KMS-11 (cell line): ENCODE measurements around the gene SPINK4.

Source experiments
- H2AFZ ChIP-seq: fragments of 200-600 bp; sonication (generic); 2 replicates; pipeline ENCODE4 v1.6.1; 2016; ENCODE audit warnings: antibody characterized with exemption, mixed run types, low read depth
- H3K27ac ChIP-seq: fragments of 200-600 bp; sonication (generic); 2 replicates; pipeline ENCODE4 v1.6.1; 2016; ENCODE audit warnings: mild to moderate bottlenecking, mixed run types
- H3K27me3 ChIP-seq: fragments of 200-600 bp; sonication (generic); 2 replicates; pipeline ENCODE4 v1.6.1; 2017; ENCODE audit warnings: mild to moderate bottlenecking, low read depth, mixed run types, moderate library complexity; ENCODE audit not compliant: insufficient read depth
- H3K36me3 ChIP-seq: fragments of 200-600 bp; sonication (generic); 2 replicates; pipeline ENCODE4 v1.6.1; 2017; ENCODE audit warnings: mild to moderate bottlenecking, mixed run types; ENCODE audit not compliant: insufficient read depth
- H3K4me1 ChIP-seq: fragments of 200-600 bp; sonication (generic); 2 replicates; pipeline ENCODE4 v1.6.1; 2016; ENCODE audit warnings: mild to moderate bottlenecking, low read depth, mixed run types; ENCODE audit not compliant: poor library complexity, severe bottlenecking
- H3K4me2 ChIP-seq: fragments of 200-600 bp; sonication (generic); 2 replicates; pipeline ENCODE4 v1.7.0; 2016; ENCODE audit warnings: mild to moderate bottlenecking, mixed run types
- H3K4me3 ChIP-seq: fragments of 200-600 bp; sonication (generic); IDR thresholded peaks from 2 replicates; pipeline ENCODE4 v1.6.1; 2017; ENCODE audit warnings: low read depth, low read length, mixed read lengths; ENCODE audit not compliant: insufficient read depth
- H3K79me2 ChIP-seq: fragments of 200-600 bp; sonication (generic); 2 replicates; pipeline ENCODE4 v1.6.1; 2016; ENCODE audit warnings: low read depth, mixed run types; ENCODE audit not compliant: insufficient read depth
- H3K9ac ChIP-seq: fragments of 200-600 bp; sonication (generic); 2 replicates; pipeline ENCODE4 v1.6.1; 2016; ENCODE audit warnings: mild to moderate bottlenecking, mixed run types
- H4K20me1 ChIP-seq: fragments of 200-600 bp; sonication (generic); 2 replicates; pipeline ENCODE4 v1.6.1; 2016; ENCODE audit warnings: mild to moderate bottlenecking, mixed run types; ENCODE audit not compliant: insufficient read depth
- CTCF ChIP-seq: fragments of 200-600 bp; sonication (generic); conservative IDR thresholded peaks from 2 replicates; pipeline ENCODE4 v1.6.1; 2017; ENCODE audit warnings: low read depth, mild to moderate bottlenecking, antibody characterized with exemption, low read length, moderate library complexity, mixed read lengths

The SPINK4 gene

GRCh38 chr9:33263131-33264002 is 23.4 kb downstream of the SPINK4 start:
- Histone ChIP-seq H3K36me3 (peaks cover 20% of the 10 kb centered on the region; the same call in 1 of the 2 replicates), H3K27me3 (no peaks in the 10 kb centered on the region), H3K27ac (peak overlapping the region; percentile 58), H3K9ac (peak overlapping the region; percentile 83), H3K4me1 (peaks cover 30% of the 10 kb centered on the region), H3K4me2 (peak overlapping the region; percentile 96), H3K79me2 (peaks cover 36% of the 10 kb centered on the region), H2AFZ (peak overlapping the region; percentile 78), H3K4me3 (peak overlapping the region; percentile 34), H4K20me1 (no peaks in the 10 kb centered on the region)
- TF ChIP-seq CTCF = no peak

- Histone ChIP-seq H3K27me3 (no peaks in the 10 kb centered on the region), H3K36me3 (peaks cover 13% of the 10 kb centered on the region; the same call in 1 of the 2 replicates), H3K4me1 (peaks cover 30% of the 10 kb centered on the region), H3K4me2 (peak overlapping the region; percentile 96), H3K9ac (peak overlapping the region; percentile 83), H3K79me2 (peaks cover 36% of the 10 kb centered on the region), H3K27ac (peak overlapping the region; percentile 58), H3K4me3 (peak overlapping the region; percentile 34), H2AFZ (peak overlapping the region; percentile 78), H4K20me1 (no peaks in the 10 kb centered on the region)
- TF ChIP-seq CTCF = no peak
Observed at GRCh38 chr9:33264003-33264472, 24.1 kb downstream of the SPINK4 start.

- Histone ChIP-seq H3K4me1 (peaks cover 30% of the 10 kb centered on the region), H2AFZ (peak within 1 kb of the TSS; percentile 78), H3K27me3 (no peaks in the 10 kb centered on the region), H3K27ac (peak within 1 kb of the TSS; percentile 58), H3K4me2 (peak within 1 kb of the TSS; percentile 96), H3K9ac (peak within 1 kb of the TSS; percentile 83), H3K36me3 (peaks cover 7% of the 10 kb centered on the region; the same call in 1 of the 2 replicates), H4K20me1 (no peaks in the 10 kb centered on the region), H3K79me2 (peaks cover 36% of the 10 kb centered on the region), H3K4me3 (peak within 1 kb of the TSS; percentile 34)
- TF ChIP-seq CTCF = no peak
Observed at GRCh38 chr9:33264473-33265177, 24.7 kb downstream of the SPINK4 start, which contains the start of the genes BAG1 and CHMP5. Gene BAG1, minus strand, starts transcription at chr9:33264708. Gene CHMP5, plus strand, starts transcription at chr9:33265049. Its CDS starts 30 bp downstream, at chr9:33265079.

GRCh38 chr9:33265211-33265865 is 25.4 kb downstream of the SPINK4 start:
- H2AFZ ChIP-seq = peak overlapping the region; percentile 35; the same call in 1 of the 2 replicates
- H3K4me2 ChIP-seq = peak overlapping the region; percentile 90
- peaks cover 30% of the 10 kb centered on the region for H3K4me1 ChIP-seq
- no peak for TF ChIP-seq CTCF
- H3K27ac ChIP-seq = no peak overlapping the region
- H3K27me3 ChIP-seq = no peaks in the 10 kb centered on the region
- H3K9ac ChIP-seq = peak overlapping the region; percentile 36; the same call in 1 of the 2 replicates
- no peaks in the 10 kb centered on the region for H4K20me1 ChIP-seq
- H3K4me3 ChIP-seq = no peak overlapping the region
- peaks cover 2% of the 10 kb centered on the region; the same call in 1 of the 2 replicates for H3K36me3 ChIP-seq
- H3K79me2 ChIP-seq = peaks cover 36% of the 10 kb centered on the region
